ENCODE results near the gene HOXB4. TPM values are rescaled to one million over a fixed set of nuclear protein-coding genes. Genes with fewer than 3 reads are reported as not detected.

The HOXB4 gene
- total RNA-seq, 1 experiment from 2014 or later: not detected

DNA sequence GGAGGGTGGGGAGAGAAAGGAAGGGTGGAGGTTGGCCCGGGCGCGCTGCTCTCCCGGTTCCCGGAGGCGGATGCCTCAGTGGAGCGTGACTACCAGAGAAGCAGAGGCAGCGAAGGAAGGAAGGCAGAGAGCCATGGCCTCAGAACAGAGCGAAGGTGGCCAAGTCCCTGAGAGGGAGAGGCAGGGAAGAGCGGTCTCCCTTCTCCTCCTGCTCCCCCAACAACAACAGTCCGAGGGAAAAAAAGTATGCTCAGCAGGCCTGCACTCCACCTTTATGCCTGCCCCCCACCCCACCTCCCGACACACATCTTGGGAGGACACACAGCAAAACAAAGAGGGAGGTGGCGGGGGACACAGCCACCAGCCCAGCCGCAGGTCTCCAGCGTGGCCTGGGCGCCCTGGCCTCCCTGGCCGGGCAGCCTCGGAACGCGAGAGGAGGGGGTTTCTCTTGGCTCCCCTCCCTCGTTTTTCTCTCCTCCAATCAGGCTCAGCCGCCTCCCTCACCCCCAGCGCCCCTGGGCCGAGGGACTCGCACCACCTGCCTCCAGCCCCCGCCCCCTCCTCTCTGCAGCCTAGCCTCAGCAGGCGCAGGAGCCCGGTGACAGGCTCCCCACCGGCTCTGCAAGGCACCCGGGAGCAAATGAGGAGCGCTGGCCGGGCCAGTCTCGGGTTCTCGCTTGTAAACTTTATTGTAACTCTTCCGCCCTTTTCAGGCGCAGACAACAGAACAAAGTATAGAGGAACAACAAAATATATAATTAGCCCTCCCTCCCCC lies 33.7 kb upstream of the HOXB4 start:
- Histone ChIP-seq H3K27me3 (ENCODE audit: insufficient read depth, low read length) (peaks cover 95% of the 10 kb centered on the region), H3K9me3 (ENCODE audit: control insufficient read depth, low read depth, low read length) (no peaks in the 10 kb centered on the region), H4K5ac (ENCODE audit: insufficient read length, low read depth, low read length) (no peak overlapping the region), H4K91ac (ENCODE audit: insufficient read length, low read depth, low read length) (no peak overlapping the region), H3K4me1 (ENCODE audit: insufficient read depth, low read length) (no peaks in the 10 kb centered on the region), H3K23ac (ENCODE audit: insufficient read length, low read depth, low read length) (no peak overlapping the region), H2BK15ac (ENCODE audit: low read depth, low read length) (no peak overlapping the region), H3K79me2 (ENCODE audit: insufficient read depth, low read length) (no peaks in the 10 kb centered on the region), H2BK12ac (ENCODE audit: insufficient read length, low read depth, low read length) (no peak overlapping the region), H3K14ac (ENCODE audit: insufficient read depth, low read length) (no peak overlapping the region), H3K56ac (ENCODE audit: insufficient read length, low read depth, low read length) (no peak overlapping the region), H3K4ac (ENCODE audit: low read depth, low read length) (no peak overlapping the region), H3K23me2 (ENCODE audit: insufficient read length, low read depth, low read length, poor library complexity, severe bottlenecking) (peaks cover 5% of the 10 kb centered on the region), H2AK5ac (ENCODE audit: insufficient read length, low read length) (no peak overlapping the region), H2AFZ (ENCODE audit: low read length) (no peak overlapping the region), H3K27ac (ENCODE audit: insufficient read length, low read depth, low read length) (no peak overlapping the region), H4K8ac (replicated peaks; ENCODE audit: insufficient read length, low read depth, low read length) (no peak overlapping the region), H4K20me1 (ENCODE audit: control insufficient read depth, insufficient read depth, insufficient read length) (no peaks in the 10 kb centered on the region), H3K4me2 (ENCODE audit: insufficient read depth, insufficient read length, low read length) (no peak overlapping the region), H3T11ph (ENCODE audit: low read length) (no peak overlapping the region), H3K79me1 (ENCODE audit: insufficient read depth, low read depth, low read length, poor library complexity, severe bottlenecking) (no peaks in the 10 kb centered on the region), H2BK5ac (ENCODE audit: insufficient read length, low read length) (no peak overlapping the region), H3K18ac (ENCODE audit: insufficient read length, low read depth, low read length) (no peak overlapping the region), H2BK120ac (ENCODE audit: low read depth, low read length, poor library complexity, severe bottlenecking) (no peak overlapping the region), H2BK20ac (ENCODE audit: low read depth, low read length, poor library complexity, severe bottlenecking) (no peak overlapping the region), H3K9ac (ENCODE audit: extremely low read depth, insufficient read length, low read length) (no peak overlapping the region)
- H3K27ac Mint-ChIP-seq: no peak overlapping the region
- TF ChIP-seq, protein P1, sequence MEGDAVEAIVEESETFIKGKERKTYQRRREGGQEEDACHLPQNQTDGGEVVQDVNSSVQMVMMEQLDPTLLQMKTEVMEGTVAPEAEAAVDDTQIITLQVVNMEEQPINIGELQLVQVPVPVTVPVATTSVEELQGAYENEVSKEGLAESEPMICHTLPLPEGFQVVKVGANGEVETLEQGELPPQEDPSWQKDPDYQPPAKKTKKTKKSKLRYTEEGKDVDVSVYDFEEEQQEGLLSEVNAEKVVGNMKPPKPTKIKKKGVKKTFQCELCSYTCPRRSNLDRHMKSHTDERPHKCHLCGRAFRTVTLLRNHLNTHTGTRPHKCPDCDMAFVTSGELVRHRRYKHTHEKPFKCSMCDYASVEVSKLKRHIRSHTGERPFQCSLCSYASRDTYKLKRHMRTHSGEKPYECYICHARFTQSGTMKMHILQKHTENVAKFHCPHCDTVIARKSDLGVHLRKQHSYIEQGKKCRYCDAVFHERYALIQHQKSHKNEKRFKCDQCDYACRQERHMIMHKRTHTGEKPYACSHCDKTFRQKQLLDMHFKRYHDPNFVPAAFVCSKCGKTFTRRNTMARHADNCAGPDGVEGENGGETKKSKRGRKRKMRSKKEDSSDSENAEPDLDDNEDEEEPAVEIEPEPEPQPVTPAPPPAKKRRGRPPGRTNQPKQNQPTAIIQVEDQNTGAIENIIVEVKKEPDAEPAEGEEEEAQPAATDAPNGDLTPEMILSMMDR (conservative IDR thresholded peaks at IDR 0.05): no peak
- peaks cover 9 to 21% of the 10 kb centered on the region in 2 experiments for H3K9me3 Mint-ChIP-seq
- no peaks in the 10 kb centered on the region; a peak in 1 of 7 replicates for H3K36me3 Mint-ChIP-seq (ENCODE audit: insufficient read depth in 1 of 3, low read depth in 3 of 3)
- WGBS (ENCODE audit: extremely low coverage, insufficient read length, low lambda C conversion rate): no CpG with 5 or more reads among the region's 36 CpGs
- H3K27me3 Mint-ChIP-seq (ENCODE audit: low read depth): peaks cover 100% of the 10 kb centered on the region
- H3K4me1 Mint-ChIP-seq: peaks cover 12 to 25% of the 10 kb centered on the region in 2 experiments
- H3K4me3 Mint-ChIP-seq: peak overlapping the region in 1 of 2 experiments; percentile 23; a peak in 1 of 5 replicates
- peak; percentile 86 for DNase-seq

Measured in H9 (cell line).